Spinal cord (tissue), 10 donors: ENCODE results near the gene COMTD1. TPM values are rescaled to one million over a fixed set of nuclear protein-coding genes. Genes with fewer than 3 reads are reported as not detected.
"Not testable (repeated sequence)": the region's sequence is repeated elsewhere in the genome, so short reads cannot be mapped to it uniquely, and the experiment has no call there.

Experiments used
- DNase-seq, 6 donors: peaks; one replicate each; pipeline versions ENCODE4 v3.0.0 to v3.0.0-alpha.2; 2013 to 2015; ENCODE audit warnings: low spot score in 6 of 6, low read depth in 4 of 6
- H3K27ac ChIP-seq: one replicate; pipeline ENCODE4 v1.5.1; 2013; ENCODE audit warnings: low read depth, low read length, control low read depth
- H3K27me3 ChIP-seq: one replicate; pipeline ENCODE4 v1.6.1; 2013; ENCODE audit warnings: low read length; ENCODE audit not compliant: control insufficient read depth, insufficient read depth
- H3K36me3 ChIP-seq: one replicate; pipeline ENCODE4 v1.6.1; 2013; ENCODE audit warnings: low read length; ENCODE audit not compliant: control insufficient read depth, insufficient read depth
- H3K4me1 ChIP-seq: one replicate; pipeline ENCODE4 v1.6.1; 2013; ENCODE audit warnings: low read length; ENCODE audit not compliant: control insufficient read depth, insufficient read depth
- H3K4me3 ChIP-seq: one replicate; pipeline ENCODE4 v1.5.1; 2013; ENCODE audit warnings: low read depth, low read length, control low read depth
- H3K9me3 ChIP-seq: one replicate; pipeline ENCODE4 v1.6.1; 2013; ENCODE audit warnings: low read length; ENCODE audit not compliant: control insufficient read depth, insufficient read depth
- WGBS: methylation state at CpG from one replicate; pipeline ENCODE4 v1.1.5; 2013; ENCODE audit warnings: missing lambda C conversion rate; ENCODE audit not compliant: insufficient coverage; 5-methylcytosine and 5-hydroxymethylcytosine counted together
- polyA plus RNA-seq, 2 donors: library from polyadenylated mRNA; unstranded; fragments of 120-200 nt; gene quantifications; one replicate each; pipeline ENCODE4 v1.2.1, GENCODE V29; 2013; ENCODE audit not compliant: insufficient read length in 2 of 2
- total RNA-seq, 2 donors: library from RNA; depleted of rRNA in 1 of 2; stranded (reverse); fragments of 120-200 nt in 1 of 2; fragments of >200 nt in 1 of 2; gene quantifications; one replicate each; pipeline versions ENCODE4 v1.2.3 to v1.2.4, GENCODE V29; 2013 to 2014
- donor health status: healthy.

COMTD1 gene
- total and polyA plus RNA-seq, 4 donors, result 6.8 to 37.4 (median 23.4) TPM

GRCh38 chr10:75209086-75209920 is 26.5 kb downstream of the COMTD1 start:
- no peak for DNase-seq
- Histone ChIP-seq H3K9me3 (no peaks in the 10 kb centered on the region), H3K4me3 (peak overlapping the region; percentile 84), H3K27me3 (no peaks in the 10 kb centered on the region), H3K27ac (peak overlapping the region; percentile 98), H3K4me1 (peaks cover 10% of the 10 kb centered on the region), H3K36me3 (peaks cover 9% of the 10 kb centered on the region)
- 86% methylated on average over 6 of the region's 16 CpGs for WGBS

GRCh38 chr10:75208181-75208580 is 27.6 kb downstream of the COMTD1 start:
- peaks cover 7% of the 10 kb centered on the region for H3K36me3 ChIP-seq
- H3K4me1 ChIP-seq, result peaks cover 10% of the 10 kb centered on the region
- H3K4me3 ChIP-seq, result no peak overlapping the region
- no peaks in the 10 kb centered on the region for H3K27me3 ChIP-seq
- no CpG with 5 or more reads among the region's 4 CpGs for WGBS
- no peak overlapping the region for H3K27ac ChIP-seq
- DNase-seq, result peak in 1 of 6 donors; percentile 13
- H3K9me3 ChIP-seq, result no peaks in the 10 kb centered on the region

DNA sequence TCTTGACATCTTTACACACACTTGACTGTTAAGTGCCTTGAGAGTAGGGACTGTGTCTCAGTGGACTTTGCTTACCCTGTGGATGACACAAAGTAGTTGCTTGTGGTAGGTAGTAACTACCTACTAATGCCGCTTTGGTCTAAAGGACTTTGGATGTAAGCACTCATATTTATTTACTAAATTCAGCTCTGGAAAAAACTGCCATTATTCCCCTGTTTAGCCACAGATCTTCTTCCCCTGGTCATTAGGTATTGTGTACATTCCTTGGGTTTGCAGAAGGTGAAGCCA is 28.0 kb downstream of the COMTD1 start:
- no CpG with 5 or more reads among the region's 1 CpG for WGBS
- peaks cover 3% of the 10 kb centered on the region for H3K36me3 ChIP-seq
- H3K27me3 ChIP-seq, result no peaks in the 10 kb centered on the region
- no peaks in the 10 kb centered on the region for H3K9me3 ChIP-seq
- no peak for DNase-seq
- H3K4me3 ChIP-seq, result no peak overlapping the region
- H3K4me1 ChIP-seq, result peaks cover 10% of the 10 kb centered on the region
- no peak overlapping the region for H3K27ac ChIP-seq

DNA sequence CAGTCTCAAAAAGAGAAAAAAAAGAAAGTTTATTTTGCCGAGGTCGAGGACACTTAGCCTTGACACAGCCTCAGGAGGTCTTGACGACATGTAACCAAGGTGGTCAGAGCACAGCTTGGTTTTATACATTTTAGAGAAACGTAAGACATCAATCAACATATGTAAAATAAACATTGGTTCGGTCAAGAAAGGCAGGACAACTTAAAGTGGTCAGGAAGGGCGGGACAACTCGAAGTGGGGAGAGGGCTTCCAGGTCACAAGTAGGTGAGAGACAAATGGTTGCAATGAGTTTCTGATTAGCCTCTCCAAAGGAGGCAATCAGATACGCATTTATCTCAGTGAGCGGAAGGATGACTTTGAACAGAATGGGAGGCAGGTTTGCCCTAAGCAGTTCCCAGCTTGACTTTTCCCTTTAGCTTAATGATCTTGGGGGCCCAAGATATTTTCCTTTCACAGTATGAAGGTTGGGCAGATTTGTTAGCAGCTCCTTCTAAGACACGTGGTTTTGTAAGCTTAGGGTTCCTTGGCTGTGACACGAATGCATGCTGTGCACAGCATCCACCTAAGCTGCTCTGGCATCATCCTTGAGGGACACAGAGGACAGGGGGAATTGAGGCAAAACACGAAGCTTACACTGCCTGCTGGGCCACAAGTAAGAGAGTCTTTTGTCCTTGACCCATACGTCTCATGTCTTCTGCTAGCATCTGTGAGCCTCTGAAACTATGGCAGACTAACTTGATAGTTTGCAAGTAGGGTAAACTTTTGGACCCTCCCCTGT is 28.5 kb downstream of the COMTD1 start:
- H3K4me3 ChIP-seq, result no peak overlapping the region
- no peak overlapping the region for H3K27ac ChIP-seq
- no peaks in the 10 kb centered on the region for H3K9me3 ChIP-seq
- no peak for DNase-seq
- H3K4me1 ChIP-seq, result peaks cover 8% of the 10 kb centered on the region
- 53% methylated on average over 10 of the region's 13 CpGs for WGBS
- H3K27me3 ChIP-seq, result no peaks in the 10 kb centered on the region
- peaks cover 2% of the 10 kb centered on the region for H3K36me3 ChIP-seq

- not testable (repeated sequence) for H3K36me3 ChIP-seq, DNase-seq, H3K4me3 ChIP-seq, H3K27ac ChIP-seq, H3K4me1 ChIP-seq, H3K9me3 ChIP-seq, H3K27me3 ChIP-seq
- 88% methylated on average over 10 of the region's 14 CpGs for WGBS
These were observed 29.1 kb downstream of the COMTD1 start for GRCh38 chr10:75206638-75207037.

DNA sequence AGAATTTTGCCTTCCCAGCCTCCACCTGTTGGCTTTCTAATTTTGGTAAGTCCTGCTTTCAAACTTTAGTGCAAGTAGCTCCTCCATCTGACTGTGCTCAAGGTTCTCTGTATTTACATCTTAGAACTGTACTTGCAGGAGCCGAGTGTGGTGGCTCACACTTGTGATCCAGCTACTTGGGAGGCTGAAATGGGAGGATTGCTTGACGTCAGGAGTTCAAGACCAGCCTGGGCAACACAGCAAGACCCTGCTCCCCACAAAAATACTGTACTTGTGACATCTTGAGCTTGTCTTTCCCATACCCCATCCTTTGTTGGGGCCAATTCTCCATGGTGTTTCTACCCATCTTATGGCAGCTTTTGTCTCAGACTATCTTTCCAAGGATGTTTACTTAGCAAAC is 29.8 kb downstream of the COMTD1 start:
- Histone ChIP-seq H3K27me3 (no peaks in the 10 kb centered on the region), H3K9me3 (no peaks in the 10 kb centered on the region), H3K4me3 (no peak overlapping the region), H3K27ac (no peak overlapping the region), H3K36me3 (peaks cover 2% of the 10 kb centered on the region), H3K4me1 (peaks cover 8% of the 10 kb centered on the region)
- WGBS, result 100% methylated on average over 1 of the region's 2 CpGs
- DNase-seq, result no peak

- WGBS, result 72% methylated on average over 5 of the region's 5 CpGs
- Histone ChIP-seq H3K27ac (no peak overlapping the region), H3K27me3 (no peaks in the 10 kb centered on the region), H3K9me3 (no peaks in the 10 kb centered on the region), H3K4me3 (no peak overlapping the region), H3K36me3 (peaks cover 2% of the 10 kb centered on the region), H3K4me1 (peaks cover under 1% of the 10 kb centered on the region)
- DNase-seq, result no peak
These were observed 32.0 kb downstream of the COMTD1 start for GRCh38 chr10:75203724-75204123.

DNA sequence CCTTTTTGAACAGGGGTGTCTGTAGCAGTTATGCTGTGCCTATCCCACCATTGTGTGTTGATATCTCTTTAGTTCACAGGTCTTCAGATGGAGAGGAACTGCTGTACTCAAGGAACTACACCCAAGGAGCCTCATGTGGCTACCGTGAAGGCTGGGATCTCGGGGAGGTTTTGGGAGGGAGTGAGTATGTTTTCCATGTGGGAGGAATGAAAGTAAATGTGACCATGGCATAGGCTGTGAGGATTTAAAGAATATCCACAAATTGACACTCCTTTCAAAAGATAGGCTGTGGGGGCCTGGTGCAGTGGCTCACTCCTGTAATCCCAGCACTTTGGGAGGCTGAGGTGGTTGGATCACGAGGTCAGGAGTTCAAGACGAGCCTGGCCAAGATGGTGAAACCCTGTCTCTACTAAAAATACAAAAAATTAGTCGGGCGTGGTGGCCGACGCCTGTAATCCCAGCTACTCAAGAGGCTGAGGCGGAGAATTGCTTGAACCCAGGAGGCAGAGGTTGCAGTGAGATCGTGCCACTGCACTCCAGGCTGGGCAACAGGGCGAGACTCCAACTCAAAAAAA is 32.6 kb downstream of the COMTD1 start:
- H3K4me1 ChIP-seq, H3K36me3 ChIP-seq, H3K4me3 ChIP-seq, DNase-seq, H3K9me3 ChIP-seq, H3K27me3 ChIP-seq, H3K27ac ChIP-seq: not testable (repeated sequence)
- WGBS, result 94% methylated on average over 6 of the region's 11 CpGs

GRCh38 chr10:75202321-75203045 is 33.3 kb downstream of the COMTD1 start:
- no peaks in the 10 kb centered on the region for H3K9me3 ChIP-seq

More at GRCh38 chr10:75202321-75203045, 33.3 kb downstream of the COMTD1 start:
- Histone ChIP-seq H3K4me3 (no peak overlapping the region), H3K27me3 (no peaks in the 10 kb centered on the region), H3K27ac (no peak overlapping the region), H3K4me1 (peaks cover 6% of the 10 kb centered on the region), H3K36me3 (peaks cover 2% of the 10 kb centered on the region)
- WGBS, result 91% methylated on average over 1 of the region's 1 CpG
- DNase-seq, result no peak
